GM19397 (cell line): ENCODE measurements around the gene PBX1.

Source experiments
- ATAC-seq: cut with Tn5 transposase; IDR thresholded peaks from one replicate; pipeline ENCODE4 v1.9.1; 2021; ENCODE audit warnings: mild to moderate bottlenecking, moderate library complexity; ENCODE audit not compliant: unreplicated experiment

PBX1 gene

GRCh38 chr1:164662462-164662861 lies 103.5 kb downstream of the PBX1 start:
- no peak for ATAC-seq

GRCh38 chr1:164662955-164663354 lies 104.0 kb downstream of the PBX1 start:
- ATAC-seq: no peak

GRCh38 chr1:164664127-164664526 lies 105.1 kb downstream of the PBX1 start:
- ATAC-seq: peak; percentile 56

- ATAC-seq: no peak
Observed at GRCh38 chr1:164667001-164667400, 108.0 kb downstream of the PBX1 start.

GRCh38 chr1:164667600-164667999 lies 108.6 kb downstream of the PBX1 start:
- no peak for ATAC-seq

- no peak for ATAC-seq
Observed at GRCh38 chr1:164668491-164669400, 109.8 kb downstream of the PBX1 start.

- no peak for ATAC-seq
Observed at GRCh38 chr1:164670026-164670425, 111.0 kb downstream of the PBX1 start.

- no peak for ATAC-seq
Observed at GRCh38 chr1:164670786-164671185, 111.8 kb downstream of the PBX1 start.

- no peak for ATAC-seq
Observed at GRCh38 chr1:164671323-164671965, 112.5 kb downstream of the PBX1 start.

GRCh38 chr1:164671966-164672571 lies 113.1 kb downstream of the PBX1 start:
- no peak for ATAC-seq

GRCh38 chr1:164672588-164672987 lies 113.6 kb downstream of the PBX1 start:
- ATAC-seq: no peak

- no peak for ATAC-seq
Observed at GRCh38 chr1:164673584-164674214, 114.7 kb downstream of the PBX1 start.

GRCh38 chr1:164675342-164675904 lies 116.4 kb downstream of the PBX1 start:
- ATAC-seq: no peak

- no peak for ATAC-seq
Observed at GRCh38 chr1:164678136-164678700, 119.2 kb downstream of the PBX1 start.

GRCh38 chr1:164682570-164682969 lies 123.6 kb downstream of the PBX1 start:
- ATAC-seq: no peak

- ATAC-seq: no peak
Observed at GRCh38 chr1:164683235-164683634, 124.3 kb downstream of the PBX1 start.

GRCh38 chr1:164685266-164686035 lies 126.5 kb downstream of the PBX1 start:
- ATAC-seq: no peak

GRCh38 chr1:164687777-164688176 lies 128.8 kb downstream of the PBX1 start:
- no peak for ATAC-seq

- ATAC-seq: no peak
Observed at GRCh38 chr1:164688791-164689190, 129.8 kb downstream of the PBX1 start.
